Measurements from ENCODE around the gene METRNL.

DNA sequence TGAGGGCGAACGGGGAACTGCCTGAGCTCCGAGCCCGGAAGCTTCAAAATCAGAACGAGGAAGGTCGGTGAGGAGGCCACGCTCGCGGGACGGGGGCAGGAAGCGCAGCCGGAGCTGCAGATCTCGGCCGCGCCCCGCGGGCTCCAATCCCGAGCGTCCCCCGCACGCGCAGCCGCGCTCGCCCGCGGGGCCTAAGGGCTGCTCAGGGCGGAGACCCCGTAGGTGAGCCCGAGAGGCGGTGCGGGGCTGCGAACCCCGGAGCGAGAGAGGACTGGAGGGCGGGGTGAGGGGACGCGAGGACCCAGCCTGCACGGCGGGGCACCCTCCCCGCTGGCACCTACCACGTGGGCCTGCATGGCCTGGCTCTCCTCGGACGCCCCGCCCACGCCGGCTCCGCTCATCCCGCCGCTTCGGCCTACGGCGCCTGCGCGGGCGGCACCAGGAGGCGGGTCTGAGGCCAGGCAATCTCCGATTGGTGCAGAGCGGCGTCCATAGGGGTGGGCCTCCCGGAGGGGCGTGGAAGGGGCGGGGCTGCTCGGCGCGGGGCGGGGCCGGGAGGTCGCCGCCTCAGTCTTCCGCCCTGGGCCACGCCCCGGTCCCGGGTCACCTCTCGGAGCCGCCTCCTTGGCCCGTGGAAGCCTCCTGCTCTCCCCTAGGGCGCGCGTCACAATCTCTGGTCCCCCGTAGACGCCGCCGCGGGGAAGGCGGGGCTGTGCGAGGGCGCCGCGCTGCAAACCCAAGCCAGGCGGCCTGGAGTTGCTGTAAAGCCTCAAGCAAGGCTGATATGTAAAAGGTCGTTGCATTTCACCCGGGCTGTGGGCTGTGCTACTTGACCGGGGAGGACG lies 27.8 kb upstream of the METRNL start:
- TF ChIP-seq, protein P1, sequence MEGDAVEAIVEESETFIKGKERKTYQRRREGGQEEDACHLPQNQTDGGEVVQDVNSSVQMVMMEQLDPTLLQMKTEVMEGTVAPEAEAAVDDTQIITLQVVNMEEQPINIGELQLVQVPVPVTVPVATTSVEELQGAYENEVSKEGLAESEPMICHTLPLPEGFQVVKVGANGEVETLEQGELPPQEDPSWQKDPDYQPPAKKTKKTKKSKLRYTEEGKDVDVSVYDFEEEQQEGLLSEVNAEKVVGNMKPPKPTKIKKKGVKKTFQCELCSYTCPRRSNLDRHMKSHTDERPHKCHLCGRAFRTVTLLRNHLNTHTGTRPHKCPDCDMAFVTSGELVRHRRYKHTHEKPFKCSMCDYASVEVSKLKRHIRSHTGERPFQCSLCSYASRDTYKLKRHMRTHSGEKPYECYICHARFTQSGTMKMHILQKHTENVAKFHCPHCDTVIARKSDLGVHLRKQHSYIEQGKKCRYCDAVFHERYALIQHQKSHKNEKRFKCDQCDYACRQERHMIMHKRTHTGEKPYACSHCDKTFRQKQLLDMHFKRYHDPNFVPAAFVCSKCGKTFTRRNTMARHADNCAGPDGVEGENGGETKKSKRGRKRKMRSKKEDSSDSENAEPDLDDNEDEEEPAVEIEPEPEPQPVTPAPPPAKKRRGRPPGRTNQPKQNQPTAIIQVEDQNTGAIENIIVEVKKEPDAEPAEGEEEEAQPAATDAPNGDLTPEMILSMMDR (IDR thresholded peaks at IDR 0.05; ENCODE audit: low read depth, low read length), result no peak
- no peak for TF ChIP-seq EZH2phosphoT487 (IDR thresholded peaks at IDR 0.05; ENCODE audit: low read depth)
